Tibial nerve (tissue), 4 donors: ENCODE data around the gene FMNL2. TPM values are rescaled to one million over a fixed set of nuclear protein-coding genes. Genes with fewer than 3 reads are reported as not detected.

Experiments
- DNase-seq, 2 donors: peaks; one replicate each; pipeline ENCODE4 v3.0.0-alpha.2; 2019; ENCODE audit warnings: low spot score in 2 of 2
- H3K27ac ChIP-seq, 4 donors: fragments of 200-600 bp; sonication (generic) in 3 of 4; one replicate each; pipeline ENCODE4 v1.5.1; 2017 to 2019; ENCODE audit warnings: mild to moderate bottlenecking in 1 of 4
- H3K27me3 ChIP-seq, 2 donors: fragments of 200-600 bp; sonication (generic) in 1 of 2; one replicate each; pipeline versions ENCODE4 v1.5.1 to v1.6.0; 2017 to 2019
- H3K36me3 ChIP-seq, 3 donors: fragments of 200-600 bp; sonication (generic); one replicate each; pipeline ENCODE4 v1.5.1; 2018 to 2019
- H3K4me1 ChIP-seq, 4 donors: fragments of 200-600 bp; sonication (generic) in 3 of 4; one replicate each; pipeline ENCODE4 v1.5.1; 2017 to 2019
- H3K4me3 ChIP-seq, 4 donors: fragments of 200-600 bp; sonication (generic) in 3 of 4; one replicate each; pipeline ENCODE4 v1.5.1; 2017 to 2019; ENCODE audit warnings: mild to moderate bottlenecking in 1 of 4, moderate library complexity in 1 of 4
- H3K9me3 ChIP-seq, 4 donors: fragments of 200-600 bp; sonication (generic) in 3 of 4; one replicate each; pipeline ENCODE4 v1.5.1; 2017 to 2019
- EP300 ChIP-seq, 2 donors: sonication (generic); formaldehyde crosslinking; IDR thresholded peaks; one replicate each; pipeline ENCODE4 v1.6.1; 2017; ENCODE audit warnings: antibody characterized with exemption in 2 of 2, mild to moderate bottlenecking in 1 of 2
- POLR2A ChIP-seq, 2 donors: fragments of 450-650 bp; IDR thresholded peaks; one replicate each; pipeline ENCODE4 v1.6.1; 2017; ENCODE audit warnings: antibody characterized with exemption in 2 of 2, mild to moderate bottlenecking in 2 of 2, moderate library complexity in 2 of 2
- WGBS, 2 donors: methylation state at CpG; one replicate each; pipeline ENCODE4 v1.1.5; 2018; 5-methylcytosine and 5-hydroxymethylcytosine counted together
- total RNA-seq, 4 donors: library from RNA; depleted of rRNA; stranded (reverse); fragments of >200 nt; gene quantifications; one replicate each; pipeline ENCODE4 v1.1.0, GENCODE V29; 2016
- TF ChIP-seq, protein P1 (sequence below), 5 experiments: fragments of 200-600 bp in 3 of 5; fragments of 450-650 bp in 2 of 5; sonication (generic) in 3 of 5; IDR thresholded peaks; one replicate each; pipeline ENCODE4 v1.5.1; 2016 to 2019; ENCODE audit warnings: antibody characterized with exemption in 5 of 5, mild to moderate bottlenecking in 3 of 5, moderate library complexity in 2 of 5

FMNL2 gene
- total RNA-seq, 4 donors from 2014 or later = 94.5 to 131 (median 98.1) TPM

DNA sequence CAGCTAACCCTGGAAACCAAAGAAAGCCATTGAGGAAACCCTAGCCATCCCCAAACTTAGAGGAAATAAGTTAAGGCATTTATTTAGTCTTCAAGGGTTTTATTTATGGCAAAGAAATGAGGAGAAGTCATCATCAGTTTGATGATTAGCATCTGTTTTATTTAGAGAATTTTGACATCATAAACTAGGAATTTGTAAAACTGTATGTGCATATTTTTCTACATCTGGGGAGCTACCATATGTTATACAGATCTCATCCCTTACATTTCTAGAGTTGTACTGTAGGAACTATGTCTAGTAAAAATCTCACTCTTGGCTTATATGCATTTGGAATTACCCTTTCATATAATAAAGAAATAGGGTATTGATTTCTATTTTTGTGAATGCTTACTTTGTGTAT lies 48.7 kb downstream of the FMNL2 start:
- H3K4me1 ChIP-seq = peaks cover 0 to 66% (median 13%) of the 10 kb centered on the region in 4 donors
- no peaks in the 10 kb centered on the region for H3K9me3 ChIP-seq
- no peaks in the 10 kb centered on the region for H3K36me3 ChIP-seq
- no peak overlapping the region for H3K27ac ChIP-seq
- TF ChIP-seq, protein P1, sequence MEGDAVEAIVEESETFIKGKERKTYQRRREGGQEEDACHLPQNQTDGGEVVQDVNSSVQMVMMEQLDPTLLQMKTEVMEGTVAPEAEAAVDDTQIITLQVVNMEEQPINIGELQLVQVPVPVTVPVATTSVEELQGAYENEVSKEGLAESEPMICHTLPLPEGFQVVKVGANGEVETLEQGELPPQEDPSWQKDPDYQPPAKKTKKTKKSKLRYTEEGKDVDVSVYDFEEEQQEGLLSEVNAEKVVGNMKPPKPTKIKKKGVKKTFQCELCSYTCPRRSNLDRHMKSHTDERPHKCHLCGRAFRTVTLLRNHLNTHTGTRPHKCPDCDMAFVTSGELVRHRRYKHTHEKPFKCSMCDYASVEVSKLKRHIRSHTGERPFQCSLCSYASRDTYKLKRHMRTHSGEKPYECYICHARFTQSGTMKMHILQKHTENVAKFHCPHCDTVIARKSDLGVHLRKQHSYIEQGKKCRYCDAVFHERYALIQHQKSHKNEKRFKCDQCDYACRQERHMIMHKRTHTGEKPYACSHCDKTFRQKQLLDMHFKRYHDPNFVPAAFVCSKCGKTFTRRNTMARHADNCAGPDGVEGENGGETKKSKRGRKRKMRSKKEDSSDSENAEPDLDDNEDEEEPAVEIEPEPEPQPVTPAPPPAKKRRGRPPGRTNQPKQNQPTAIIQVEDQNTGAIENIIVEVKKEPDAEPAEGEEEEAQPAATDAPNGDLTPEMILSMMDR (IDR thresholded peaks at IDR 0.05) = no peak
- TF ChIP-seq POLR2A (IDR thresholded peaks at IDR 0.05) (no peak), EP300 (IDR thresholded peaks at IDR 0.05) (no peak)
- H3K27me3 ChIP-seq = no peaks in the 10 kb centered on the region
- no peak for DNase-seq
- no peak overlapping the region for H3K4me3 ChIP-seq

DNA sequence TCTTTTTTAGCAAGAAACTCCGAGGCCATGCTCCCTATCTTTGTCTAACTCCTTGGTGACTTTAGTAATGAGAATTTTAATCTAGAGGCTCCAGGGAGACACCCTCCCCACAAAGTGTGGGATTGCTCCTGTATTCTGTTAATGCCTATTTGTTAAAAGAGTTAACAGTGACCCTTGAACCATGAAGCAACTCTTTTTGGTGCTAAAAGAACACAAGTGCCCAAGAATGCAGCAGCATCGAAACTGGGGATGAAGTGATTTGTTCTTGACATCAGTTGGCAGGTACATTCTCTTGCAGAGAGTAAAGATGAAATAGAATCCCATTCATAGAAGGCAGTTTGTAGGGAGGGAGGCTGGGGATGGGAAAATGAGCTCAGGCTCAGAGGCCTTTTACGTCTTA lies 50.0 kb downstream of the FMNL2 start:
- no peaks in the 10 kb centered on the region for H3K36me3 ChIP-seq
- no peak overlapping the region for H3K27ac ChIP-seq
- 60 to 64% methylated on average over 3 of the region's 3 CpGs for WGBS, 2 donors
- H3K9me3 ChIP-seq = no peaks in the 10 kb centered on the region
- no peak for TF ChIP-seq EP300 (IDR thresholded peaks at IDR 0.05)
- TF ChIP-seq POLR2A (IDR thresholded peaks at IDR 0.05) = no peak
- TF ChIP-seq, protein P1 (IDR thresholded peaks at IDR 0.05) = no peak
- no peak for DNase-seq
- H3K4me1 ChIP-seq = peaks cover 0 to 54% (median 12%) of the 10 kb centered on the region in 4 donors
- no peak overlapping the region for H3K4me3 ChIP-seq
- H3K27me3 ChIP-seq = no peaks in the 10 kb centered on the region

GRCh38 chr2:152385650-152386049 lies 50.7 kb downstream of the FMNL2 start:
- no peak for DNase-seq
- Histone ChIP-seq H3K9me3 (no peaks in the 10 kb centered on the region), H3K4me3 (no peak overlapping the region), H3K4me1 (peaks cover 0 to 48% (median 6%) of the 10 kb centered on the region in 4 donors), H3K27ac (no peak overlapping the region), H3K27me3 (no peaks in the 10 kb centered on the region), H3K36me3 (no peaks in the 10 kb centered on the region)
- TF ChIP-seq, protein P1 (IDR thresholded peaks at IDR 0.05) = no peak
- no peak for TF ChIP-seq EP300 (IDR thresholded peaks at IDR 0.05)
- TF ChIP-seq POLR2A (IDR thresholded peaks at IDR 0.05) = no peak

DNA sequence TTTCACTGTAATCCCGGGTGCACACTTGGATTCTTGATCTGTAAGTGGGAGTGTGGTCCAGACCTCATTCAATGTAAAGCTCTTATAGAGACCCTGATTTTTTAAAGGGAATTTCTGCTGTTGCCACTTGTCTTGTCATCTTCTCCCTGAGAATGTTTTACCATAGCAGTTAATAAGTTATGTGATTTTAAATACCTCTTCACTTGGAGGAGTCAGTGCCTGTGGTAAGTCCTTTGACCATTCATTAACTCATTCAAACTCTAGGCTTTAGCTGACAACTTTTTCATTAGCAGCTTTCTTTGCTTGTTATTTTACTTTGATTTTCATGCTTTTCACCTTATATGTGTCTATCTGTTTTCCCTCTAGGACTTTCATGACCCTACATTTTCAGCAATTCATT lies 51.3 kb downstream of the FMNL2 start:
- Histone ChIP-seq H3K9me3 (no peaks in the 10 kb centered on the region), H3K36me3 (no peaks in the 10 kb centered on the region), H3K27ac (no peak overlapping the region), H3K27me3 (no peaks in the 10 kb centered on the region), H3K4me1 (peaks cover 0 to 48% (median 2%) of the 10 kb centered on the region in 4 donors), H3K4me3 (no peak overlapping the region)
- 42 to 48% methylated on average over 1 of the region's 1 CpG for WGBS, 2 donors
- TF ChIP-seq, protein P1 (IDR thresholded peaks at IDR 0.05) = no peak
- TF ChIP-seq POLR2A (IDR thresholded peaks at IDR 0.05) (no peak), EP300 (IDR thresholded peaks at IDR 0.05) (no peak)
- no peak for DNase-seq

DNA sequence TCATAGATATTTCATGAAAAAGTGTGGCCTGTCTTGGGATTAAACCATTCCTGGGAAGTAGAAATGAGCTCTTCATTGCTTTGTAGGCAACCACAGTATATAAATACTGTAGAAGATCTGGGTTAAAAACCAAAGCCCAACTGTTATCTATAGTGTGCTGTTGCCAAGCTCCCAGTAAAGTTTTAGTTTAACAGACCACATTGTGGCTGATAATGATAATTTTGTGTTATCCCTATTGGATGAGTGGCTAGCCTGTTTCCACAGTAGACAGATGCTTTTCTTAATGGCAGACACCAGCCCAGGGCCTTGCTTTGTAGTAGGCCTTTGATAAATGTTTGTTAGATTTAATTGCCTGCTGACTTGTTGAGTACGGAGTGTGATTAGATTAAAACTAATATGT lies 52.1 kb downstream of the FMNL2 start:
- 97 to 100% methylated on average over 1 of the region's 1 CpG for WGBS, 2 donors
- no peaks in the 10 kb centered on the region for H3K9me3 ChIP-seq
- no peaks in the 10 kb centered on the region for H3K36me3 ChIP-seq
- TF ChIP-seq, protein P1 (IDR thresholded peaks at IDR 0.05) = no peak
- TF ChIP-seq EP300 (IDR thresholded peaks at IDR 0.05) (no peak), POLR2A (IDR thresholded peaks at IDR 0.05) (no peak)
- H3K27me3 ChIP-seq = no peaks in the 10 kb centered on the region
- peaks cover 0 to 41% (median 0%) of the 10 kb centered on the region in 4 donors for H3K4me1 ChIP-seq
- no peak overlapping the region for H3K4me3 ChIP-seq
- no peak overlapping the region for H3K27ac ChIP-seq
- DNase-seq = no peak
